PC-3 (cell line): ENCODE results near the gene GRB14.

Experiments used
- CTCF ChIP-seq: fragments of 300-600 bp; sonication (generic); conservative IDR thresholded peaks from 2 replicates; pipeline ENCODE4 v1.5.1; 2017; ENCODE audit warnings: antibody characterized with exemption, low read depth, mild to moderate bottlenecking, low read length
- EZH2 ChIP-seq: fragments of 300-600 bp; sonication (generic); IDR thresholded peaks from one replicate; pipeline ENCODE4 v1.6.1; 2017; ENCODE audit warnings: antibody characterized with exemption, mild to moderate bottlenecking, low read length; ENCODE audit not compliant: unreplicated experiment

GRCh38 chr2:164669291-164669690, 48.0 kb upstream of the GRB14 start:
- TF ChIP-seq CTCF: no peak
- TF ChIP-seq EZH2: no peak
